Measurements from ENCODE around the gene TIMP2. TPM values are rescaled to one million over a fixed set of nuclear protein-coding genes. Genes with fewer than 3 reads are reported as not detected.

TIMP2 gene
- polyA plus RNA-seq, 1 donor from 2014 or later, result 25.6 TPM

- peaks cover 34% of the 10 kb centered on the region for H3K79me2 ChIP-seq (replicated peaks; ENCODE audit: insufficient read depth, low read length)
- H3K9ac ChIP-seq (ENCODE audit: low read length), result no peak overlapping the region
- H3K9me3 ChIP-seq (ENCODE audit: low read length), result no peaks in the 10 kb centered on the region
- peaks cover 8% of the 10 kb centered on the region for H3F3A ChIP-seq (ENCODE audit: insufficient read depth, low read length, poor library complexity, severe bottlenecking)
- H3K9me2 ChIP-seq (ENCODE audit: insufficient read depth, low read length), result no peaks in the 10 kb centered on the region
- no peak overlapping the region for H3K4me3 ChIP-seq (ENCODE audit: low read length)
- H3K4me2 ChIP-seq (ENCODE audit: low read length), result no peak overlapping the region
- TF ChIP-seq EP300 (conservative IDR thresholded peaks at IDR 0.05; ENCODE audit: poor library complexity, severe bottlenecking) (no peak), MXI1 (conservative IDR thresholded peaks at IDR 0.05; ENCODE audit: poor library complexity, severe bottlenecking) (no peak), RAD21 (conservative IDR thresholded peaks at IDR 0.05) (no peak), TAF1 (IDR thresholded peaks at IDR 0.05; ENCODE audit: low read depth) (no peak), SMC3 (conservative IDR thresholded peaks at IDR 0.05; ENCODE audit: poor library complexity) (no peak)
- no peaks in the 10 kb centered on the region for H3K36me3 ChIP-seq (ENCODE audit: insufficient read depth, low read length)
- H3K27me3 ChIP-seq (ENCODE audit: insufficient read depth, low read depth, low read length), result no peaks in the 10 kb centered on the region
- no peaks in the 10 kb centered on the region for H4K20me1 ChIP-seq (ENCODE audit: insufficient read depth)
- no peak overlapping the region for H3K27ac ChIP-seq (ENCODE audit: low read length)
- H2AFZ ChIP-seq (ENCODE audit: low read depth, low read length), result no peak overlapping the region
Observed at GRCh38 chr17:78888941-78889518, 36.2 kb downstream of the TIMP2 start.

GRCh38 chr17:78886954-78887353 is 38.2 kb downstream of the TIMP2 start:
- no peak overlapping the region for H3K9ac ChIP-seq (ENCODE audit: low read length)
- no peaks in the 10 kb centered on the region for H3K9me2 ChIP-seq (ENCODE audit: insufficient read depth, low read length)
- H3K36me3 ChIP-seq (ENCODE audit: insufficient read depth, low read length), result no peaks in the 10 kb centered on the region
- H2AFZ ChIP-seq (ENCODE audit: low read depth, low read length), result no peak overlapping the region
- H3K27ac ChIP-seq (ENCODE audit: low read length), result no peak overlapping the region
- H3K4me2 ChIP-seq (ENCODE audit: low read length), result no peak overlapping the region
- TF ChIP-seq CTCF (IDR thresholded peaks at IDR 0.05; ENCODE audit: poor library complexity, severe bottlenecking), result no peak
- TF ChIP-seq EZH2 (IDR thresholded peaks at IDR 0.05; ENCODE audit: borderline replicate concordance, insufficient read depth, low read length, poor library complexity, severe bottlenecking), result no peak
- TF ChIP-seq TAF1 (IDR thresholded peaks at IDR 0.05; ENCODE audit: low read depth), result no peak
- no peak for TF ChIP-seq RAD21 (conservative IDR thresholded peaks at IDR 0.05)
- no peaks in the 10 kb centered on the region for H3K9me3 ChIP-seq (ENCODE audit: low read length)
- H3K4me3 ChIP-seq (ENCODE audit: low read length), result no peak overlapping the region
- no peaks in the 10 kb centered on the region for H3K27me3 ChIP-seq (ENCODE audit: insufficient read depth, low read depth, low read length)
- H3F3A ChIP-seq (ENCODE audit: insufficient read depth, low read length, poor library complexity, severe bottlenecking), result peaks cover 10% of the 10 kb centered on the region
- peaks cover 29% of the 10 kb centered on the region for H3K79me2 ChIP-seq (replicated peaks; ENCODE audit: insufficient read depth, low read length)
- no peaks in the 10 kb centered on the region for H4K20me1 ChIP-seq (ENCODE audit: insufficient read depth)

- Histone ChIP-seq H3K27me3 (ENCODE audit: insufficient read depth, low read depth, low read length) (no peaks in the 10 kb centered on the region), H3K27ac (ENCODE audit: low read length) (no peak overlapping the region), H3K9ac (ENCODE audit: low read length) (no peak overlapping the region), H3K36me3 (ENCODE audit: insufficient read depth, low read length) (no peaks in the 10 kb centered on the region), H3F3A (ENCODE audit: insufficient read depth, low read length, poor library complexity, severe bottlenecking) (peaks cover 10% of the 10 kb centered on the region), H3K4me3 (ENCODE audit: low read length) (no peak overlapping the region), H2AFZ (ENCODE audit: low read depth, low read length) (no peak overlapping the region), H3K9me3 (ENCODE audit: low read length) (no peaks in the 10 kb centered on the region), H3K79me2 (replicated peaks; ENCODE audit: insufficient read depth, low read length) (peaks cover 37% of the 10 kb centered on the region), H3K9me2 (ENCODE audit: insufficient read depth, low read length) (no peaks in the 10 kb centered on the region), H4K20me1 (ENCODE audit: insufficient read depth) (no peaks in the 10 kb centered on the region), H3K4me2 (ENCODE audit: low read length) (no peak overlapping the region)
- TF ChIP-seq CTCF (IDR thresholded peaks at IDR 0.05; ENCODE audit: poor library complexity, severe bottlenecking), result no peak
- TF ChIP-seq TAF1 (IDR thresholded peaks at IDR 0.05; ENCODE audit: low read depth), result no peak
- no peak for TF ChIP-seq REST (IDR thresholded peaks at IDR 0.05; ENCODE audit: borderline replicate concordance)
Observed at GRCh38 chr17:78885956-78886355, 39.2 kb downstream of the TIMP2 start.
